GM23248 (cell line): ENCODE data around the gene C22orf15.

ENCODE experiments used
- EZH2 ChIP-seq: fragments of 200-600 bp; sonication (generic); IDR thresholded peaks from 2 replicates; pipeline ENCODE4 v1.6.1; 2018; ENCODE audit warnings: antibody characterized with exemption, mild to moderate bottlenecking; ENCODE audit not compliant: insufficient read depth, poor library complexity, severe bottlenecking
- EZH2phosphoT487 ChIP-seq: fragments of 200-600 bp; sonication (generic); IDR thresholded peaks from 2 replicates; pipeline ENCODE4 v1.6.1; 2018; ENCODE audit warnings: antibody characterized with exemption, moderate library complexity, mild to moderate bottlenecking, low read depth; ENCODE audit not compliant: insufficient read depth

GRCh38 chr22:23774114-23774921 is 11.5 kb downstream of the C22orf15 start:
- TF ChIP-seq EZH2phosphoT487: no peak
- TF ChIP-seq EZH2: no peak
